ENCODE measurements around the gene TXNDC17.
"Not testable (repeated sequence)": the region's sequence is repeated elsewhere in the genome, so short reads cannot be mapped to it uniquely, and the experiment has no call there.

Gene TXNDC17

GRCh38 chr17:6661464-6661848 lies 20.6 kb downstream of the TXNDC17 start:
- no peak for DNase-seq (ENCODE audit: low read depth)

DNA sequence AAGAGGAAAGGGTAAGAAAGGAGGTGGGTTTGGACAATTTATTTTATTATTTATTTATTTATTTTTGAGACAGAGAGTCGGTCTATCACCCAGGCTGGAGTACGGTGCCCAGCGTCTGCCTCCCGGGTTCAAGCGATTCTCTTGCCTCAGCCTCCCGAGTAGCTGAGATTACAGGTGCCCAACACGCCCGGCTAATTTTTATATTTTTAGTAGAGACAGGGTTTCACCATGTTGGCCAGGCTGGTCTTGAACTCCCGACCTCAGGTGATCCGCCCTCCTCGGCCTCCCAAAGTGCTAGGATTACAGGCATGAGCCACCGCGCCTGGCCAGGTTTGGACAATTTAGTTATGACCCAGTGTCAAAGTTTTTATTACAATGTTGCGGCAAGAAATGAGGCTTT lies 22.3 kb downstream of the TXNDC17 start:
- DNase-seq (ENCODE audit: low read depth): not testable (repeated sequence)

GRCh38 chr17:6666077-6666521 lies 25.2 kb downstream of the TXNDC17 start:
- DNase-seq (ENCODE audit: low read depth): no peak

DNA sequence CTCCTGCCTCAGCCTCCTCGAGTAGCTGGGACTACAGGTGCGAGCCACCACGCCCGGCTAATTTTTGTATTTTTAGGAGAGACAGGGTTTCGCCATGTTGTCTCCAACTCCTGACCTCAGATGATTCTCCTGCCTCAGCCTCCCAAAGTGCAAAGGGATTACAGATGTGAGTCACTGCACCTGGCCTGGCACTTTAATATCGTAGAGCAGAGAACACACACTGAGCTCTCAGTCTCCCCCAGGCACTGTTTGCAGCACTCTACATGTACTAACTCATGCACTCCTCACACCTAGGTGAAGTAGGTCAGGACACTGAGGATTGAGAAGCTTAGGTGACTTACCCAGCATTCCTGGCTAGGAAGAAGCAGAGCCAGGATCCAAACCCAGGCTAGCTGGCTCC lies 25.7 kb downstream of the TXNDC17 start:
- no peak for DNase-seq (ENCODE audit: low read depth)

GRCh38 chr17:6667516-6667915 lies 26.7 kb downstream of the TXNDC17 start:
- no peak for DNase-seq (ENCODE audit: low read depth)

- no peak for DNase-seq (ENCODE audit: low read depth)
Measured at GRCh38 chr17:6668219-6668618, 27.4 kb downstream of the TXNDC17 start.

- DNase-seq (ENCODE audit: low read depth): no peak
Measured at GRCh38 chr17:6668727-6669425, 28.0 kb downstream of the TXNDC17 start.

GRCh38 chr17:6669479-6670212 lies 28.8 kb downstream of the TXNDC17 start:
- no peak for DNase-seq (ENCODE audit: low read depth)

DNA sequence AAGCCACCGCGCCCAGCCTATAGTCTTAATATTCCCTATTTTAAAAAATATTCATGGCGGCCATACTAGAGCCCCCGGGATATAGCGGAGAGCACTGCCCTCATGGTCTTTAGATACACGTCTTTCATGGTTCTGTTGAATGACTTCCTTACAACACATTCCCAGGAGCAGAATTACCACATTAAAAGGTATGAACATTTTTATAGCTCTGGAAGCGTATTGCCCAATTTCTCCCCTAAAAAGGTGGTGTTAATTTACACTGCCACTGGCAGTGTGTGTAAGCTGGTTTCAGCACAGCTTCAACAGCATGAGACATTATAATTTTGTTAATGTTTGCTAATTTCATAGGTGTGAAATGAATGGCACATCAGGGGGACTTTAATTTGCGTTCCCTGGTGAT lies 29.7 kb downstream of the TXNDC17 start:
- DNase-seq (ENCODE audit: low read depth): no peak

DNA sequence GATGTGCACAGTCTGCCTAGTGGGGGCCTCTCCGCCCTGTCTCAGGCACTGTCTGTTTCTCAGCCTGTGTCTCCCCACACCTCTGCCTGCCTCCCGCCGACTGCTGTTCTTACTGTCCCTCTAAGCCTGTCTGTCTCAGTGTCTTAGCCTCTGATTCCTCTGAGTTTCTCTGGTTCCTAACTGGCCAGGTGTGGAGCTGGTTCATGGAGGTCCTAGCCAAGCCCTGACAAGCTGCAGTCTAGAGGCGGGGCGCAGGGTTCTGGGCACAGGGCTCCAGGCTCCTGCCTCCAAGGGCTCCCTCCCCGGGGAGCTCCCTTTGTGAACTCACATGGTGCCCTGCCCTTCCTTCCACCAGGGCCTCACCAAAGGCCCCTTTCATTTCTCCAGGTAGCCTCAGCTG lies 30.1 kb downstream of the TXNDC17 start:
- DNase-seq (ENCODE audit: low read depth): no peak

DNA sequence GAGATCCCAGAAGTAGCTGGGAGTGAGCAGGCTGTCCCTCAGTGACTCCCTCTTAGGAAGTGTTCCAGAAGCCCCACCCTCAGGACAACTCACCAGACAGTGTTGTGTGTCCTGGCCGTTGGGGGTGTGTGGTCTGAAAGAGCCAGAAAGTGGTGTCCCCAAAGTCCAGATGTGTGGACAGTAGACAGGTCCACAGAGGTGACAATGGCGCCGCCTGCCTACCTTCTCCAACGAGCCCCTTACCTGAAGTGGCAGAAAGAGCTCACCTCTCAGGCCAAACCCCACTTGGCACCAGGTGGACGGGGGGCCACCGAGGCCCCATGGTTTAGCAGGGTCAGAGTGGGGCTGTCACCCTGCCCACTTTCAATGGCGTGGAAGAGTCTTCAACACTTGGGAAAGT lies 30.6 kb downstream of the TXNDC17 start:
- no peak for DNase-seq (ENCODE audit: low read depth)

DNA sequence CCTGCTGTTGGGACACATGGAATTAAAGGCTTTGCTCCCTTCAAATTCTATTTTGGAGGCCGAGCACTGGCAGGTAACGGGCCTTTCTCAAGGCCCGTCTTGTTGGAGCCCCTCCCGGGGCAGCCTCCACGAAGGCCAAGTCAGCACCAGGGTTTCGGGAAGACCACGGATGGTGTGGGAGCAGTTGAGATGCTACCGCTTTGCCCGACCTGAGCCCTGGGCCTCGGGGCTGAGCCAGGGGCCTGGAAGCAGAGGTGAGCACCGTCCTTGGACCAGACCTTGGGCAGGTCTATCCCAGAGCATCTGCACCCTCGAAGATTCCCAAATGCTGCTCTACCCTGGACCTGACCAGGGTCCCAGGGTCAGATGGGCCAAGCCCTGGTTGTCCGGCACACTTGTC lies 33.7 kb downstream of the TXNDC17 start:
- no peak for DNase-seq (ENCODE audit: low read depth)

DNA sequence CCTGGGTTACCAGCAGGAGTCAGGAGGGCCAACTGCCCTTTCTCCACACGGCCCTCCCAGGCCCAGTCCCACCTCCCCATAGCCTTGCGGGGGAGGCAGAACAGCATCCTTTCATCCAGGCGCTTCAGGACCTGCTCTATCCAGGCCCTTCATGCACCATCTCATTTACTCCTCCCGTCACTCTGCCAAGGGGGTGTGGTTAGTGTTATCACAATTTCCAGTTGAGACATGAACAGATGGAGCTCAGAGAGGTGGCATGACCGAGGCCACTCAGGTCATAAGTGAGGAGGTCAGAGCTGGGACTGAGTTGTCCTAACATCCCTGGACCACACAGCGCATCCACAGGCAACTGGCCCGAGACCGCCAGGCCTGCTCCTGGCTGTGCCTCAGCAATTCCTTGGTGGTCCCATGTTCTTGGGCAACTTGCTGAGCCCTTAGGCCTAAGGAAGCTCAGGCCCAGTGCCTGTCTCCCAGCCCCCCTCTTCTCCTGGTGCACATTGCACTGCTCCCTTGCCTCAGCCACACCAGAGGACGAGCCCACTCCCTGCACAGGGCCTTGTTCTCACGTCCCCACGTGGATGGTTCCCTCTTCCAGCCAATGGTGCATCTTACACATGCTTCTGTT lies 34.5 kb downstream of the TXNDC17 start:
- DNase-seq (ENCODE audit: low read depth): no peak

- DNase-seq (ENCODE audit: low read depth): no peak
Measured at GRCh38 chr17:6676802-6677157, 35.9 kb downstream of the TXNDC17 start.

DNA sequence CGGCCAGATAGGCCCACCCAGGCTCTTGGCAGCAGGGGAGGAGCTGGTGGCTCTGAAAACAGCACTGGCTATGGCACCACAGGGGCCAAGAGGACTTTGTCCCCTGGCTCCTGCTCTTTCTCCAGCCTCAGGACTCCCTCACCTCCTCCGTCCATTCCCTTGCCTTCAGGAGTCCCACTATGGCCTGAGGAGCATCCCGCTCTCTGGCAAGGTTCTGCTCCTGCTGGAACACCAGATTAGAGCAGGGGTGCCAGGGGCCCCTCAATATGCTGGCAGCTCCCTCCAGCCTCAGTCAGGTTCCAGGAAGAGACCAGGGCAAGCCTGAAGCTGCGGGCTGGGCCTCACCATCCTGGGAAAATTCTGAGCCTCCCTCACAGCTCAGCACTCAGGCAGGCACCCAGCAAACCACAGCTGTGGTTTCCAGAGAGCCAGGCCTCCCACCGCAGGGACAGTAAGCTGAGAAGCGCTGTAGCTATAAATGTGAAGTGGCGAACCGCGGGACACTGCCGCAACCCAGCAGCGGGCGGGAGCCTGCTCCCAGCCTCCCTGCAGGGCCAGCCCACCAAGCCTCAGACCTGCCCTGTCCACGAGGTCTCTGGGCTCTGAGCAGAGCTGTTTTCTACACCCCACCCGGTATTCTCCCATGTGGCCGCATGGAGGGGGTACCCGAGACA lies 36.4 kb downstream of the TXNDC17 start:
- DNase-seq (ENCODE audit: low read depth): no peak

DNA sequence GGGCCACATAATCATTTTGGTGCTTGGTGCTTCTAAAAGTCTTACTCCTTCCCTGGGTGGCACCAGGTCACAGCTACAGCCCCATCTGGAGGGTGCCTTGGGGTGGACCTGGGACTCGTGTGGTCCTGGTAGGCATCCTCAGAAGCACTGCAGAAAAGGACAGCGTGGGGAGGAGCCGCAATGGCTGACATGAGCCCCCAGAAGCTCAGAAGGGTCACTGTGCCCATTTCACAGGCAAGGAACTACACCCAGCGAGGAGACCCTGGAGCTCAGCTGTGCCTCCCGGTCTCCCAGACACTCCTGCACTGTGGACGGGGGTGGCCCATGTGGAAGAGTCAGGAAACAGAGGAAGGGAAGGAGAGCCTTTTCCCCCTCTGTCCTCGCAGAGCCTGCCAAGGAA lies 37.1 kb downstream of the TXNDC17 start:
- no peak for DNase-seq (ENCODE audit: low read depth)

DNA sequence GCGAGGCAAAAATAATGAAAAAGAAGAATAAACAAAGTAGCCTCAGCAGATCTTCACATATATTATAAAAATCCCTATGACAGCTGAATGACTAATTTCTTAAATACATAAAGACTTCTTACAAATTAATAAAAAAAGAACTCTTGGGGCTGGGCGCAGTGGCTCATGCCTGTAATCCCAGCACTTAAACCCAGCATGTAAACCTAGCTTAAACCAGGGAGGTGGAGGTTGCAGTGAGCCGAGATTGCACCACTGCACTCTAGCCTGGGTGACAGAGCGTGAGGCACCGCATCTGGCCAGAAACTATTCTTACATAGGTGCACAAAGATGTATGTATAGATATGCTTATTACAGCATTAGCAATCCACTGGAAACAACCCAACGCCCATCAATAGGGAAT lies 38.4 kb downstream of the TXNDC17 start:
- no peak for DNase-seq (ENCODE audit: low read depth)

GRCh38 chr17:6681176-6681575 lies 40.3 kb downstream of the TXNDC17 start:
- no peak for DNase-seq (ENCODE audit: low read depth)

DNA sequence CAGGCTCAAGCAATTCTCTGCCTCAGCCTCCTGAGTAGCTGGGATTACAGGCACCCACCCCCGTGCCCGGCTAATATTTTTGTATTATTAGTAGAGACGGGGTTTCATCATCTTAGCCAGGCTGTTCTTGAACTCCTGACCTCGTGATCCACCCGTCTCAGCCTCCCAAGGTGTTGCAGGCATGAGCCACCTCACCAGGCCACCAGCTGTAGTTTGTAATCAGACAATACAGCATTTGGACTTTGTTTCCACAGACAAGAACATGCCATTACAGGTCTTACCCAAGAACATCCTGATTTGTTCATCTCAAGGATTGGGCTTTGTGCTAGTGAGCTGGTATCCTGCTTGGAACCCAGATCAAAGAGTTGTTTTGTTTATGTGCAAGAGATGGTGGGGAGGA lies 40.8 kb downstream of the TXNDC17 start:
- no peak for DNase-seq (ENCODE audit: low read depth)

- no peak for DNase-seq (ENCODE audit: low read depth)
Measured at GRCh38 chr17:6682339-6682738, 41.5 kb downstream of the TXNDC17 start.

DNA sequence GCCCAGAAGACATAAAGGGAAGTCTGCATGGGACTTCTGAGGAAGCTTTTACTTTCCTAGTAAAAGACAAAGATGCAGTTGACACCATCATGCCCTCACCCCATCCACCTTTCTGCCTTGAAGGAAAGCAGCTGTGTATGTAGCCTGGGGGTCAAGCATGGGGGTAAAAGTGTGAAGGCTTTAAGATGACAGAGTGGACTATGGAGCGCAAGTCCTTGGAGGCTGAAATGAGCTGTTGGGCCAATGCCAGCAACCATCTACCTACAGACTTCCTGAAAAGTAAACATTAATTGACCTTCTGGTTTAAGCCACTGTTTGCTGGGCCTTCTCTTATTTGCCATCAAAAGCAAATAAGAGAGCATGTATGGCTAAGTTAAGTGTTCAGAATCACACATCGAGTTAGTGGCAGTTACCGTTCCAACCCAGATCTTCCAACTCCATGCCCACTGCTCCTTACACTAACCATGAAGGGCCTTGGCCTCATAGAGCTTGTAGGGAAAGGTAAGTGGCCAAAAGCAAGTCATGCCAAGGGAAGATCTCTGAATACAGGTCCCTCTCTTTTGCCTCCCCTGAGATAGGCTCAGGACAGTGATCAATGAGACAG lies 42.3 kb downstream of the TXNDC17 start:
- DNase-seq (ENCODE audit: low read depth): no peak

DNA sequence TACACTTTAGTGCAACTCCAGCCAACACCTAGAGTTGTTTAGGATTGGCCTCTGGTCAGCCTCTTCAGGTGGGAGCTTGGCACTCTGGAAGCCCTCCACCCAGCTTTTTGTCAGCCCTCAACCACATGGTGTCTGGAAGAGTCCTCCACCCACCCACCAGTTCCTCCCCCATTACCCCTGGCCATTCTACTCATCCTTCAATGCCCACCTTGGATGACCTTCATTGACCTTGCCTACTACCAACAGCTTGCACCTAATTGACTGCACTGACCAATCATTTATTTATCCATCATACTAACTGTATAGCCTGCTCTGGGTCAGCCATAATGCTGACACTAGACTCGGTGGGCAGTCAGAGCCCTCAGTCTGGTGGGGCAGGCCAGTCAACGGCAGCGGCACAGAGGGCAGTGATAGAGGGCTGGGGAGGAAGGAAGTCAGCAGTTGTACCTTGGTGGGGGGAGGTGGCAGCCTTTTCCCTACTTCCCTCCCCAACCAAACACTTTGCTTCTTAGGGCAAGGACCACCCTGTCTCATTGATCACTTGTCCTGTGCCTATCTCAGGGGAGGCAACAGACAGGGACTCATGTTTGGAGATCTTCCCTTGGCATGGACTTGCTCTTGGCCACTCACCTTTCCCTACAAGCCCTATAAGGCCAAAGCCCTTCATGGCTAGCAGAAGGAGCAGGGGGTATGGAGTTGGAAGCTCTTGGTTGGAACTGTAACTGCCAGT lies 43.0 kb downstream of the TXNDC17 start:
- DNase-seq (ENCODE audit: low read depth): no peak
